ENCODE results near the gene MED15. TPM values are rescaled to one million over a fixed set of nuclear protein-coding genes. Genes with fewer than 3 reads are reported as not detected.
A peak's percentile ranks its signal among the peaks of the same experiment; 100 is the strongest.
"Not testable (repeated sequence)": the region's sequence is repeated elsewhere in the genome, so short reads cannot be mapped to it uniquely, and the experiment has no call there.

The MED15 gene
- total RNA-seq, 1 donor from 2014 or later: 24.2 TPM

- no peak for DNase-seq
Observed at GRCh38 chr22:20585639-20586402, 78.4 kb downstream of the MED15 start.

GRCh38 chr22:20586403-20586745, 79.0 kb downstream of the MED15 start:
- DNase-seq: no peak

- DNase-seq: peak; percentile 85
Observed at GRCh38 chr22:20587206-20587958, 80.0 kb downstream of the MED15 start.

- DNase-seq: no peak
Observed at GRCh38 chr22:20588092-20588842, 80.9 kb downstream of the MED15 start.

GRCh38 chr22:20588843-20589581, 81.6 kb downstream of the MED15 start:
- DNase-seq: no peak

- DNase-seq: no peak
Observed at GRCh38 chr22:20589614-20590476, 82.4 kb downstream of the MED15 start.

- DNase-seq: no peak
Observed at GRCh38 chr22:20590477-20591294, 83.3 kb downstream of the MED15 start.

GRCh38 chr22:20591295-20591645, 83.9 kb downstream of the MED15 start:
- no peak for DNase-seq

- DNase-seq: no peak
Observed at GRCh38 chr22:20591660-20592310, 84.4 kb downstream of the MED15 start.

GRCh38 chr22:20594038-20594437, 86.6 kb downstream of the MED15 start:
- not testable (repeated sequence) for DNase-seq

- not testable (repeated sequence) for DNase-seq
Observed at GRCh38 chr22:20594486-20594885, 87.1 kb downstream of the MED15 start.

GRCh38 chr22:20595461-20595860, 88.1 kb downstream of the MED15 start:
- no peak for DNase-seq

- DNase-seq: no peak
Observed at GRCh38 chr22:20599117-20599516, 91.7 kb downstream of the MED15 start.

GRCh38 chr22:20600137-20600673, 92.8 kb downstream of the MED15 start:
- no peak for DNase-seq

- no peak for DNase-seq
Observed at GRCh38 chr22:20601308-20601707, 93.9 kb downstream of the MED15 start.

- no peak for DNase-seq
Observed at GRCh38 chr22:20602609-20603164, 95.3 kb downstream of the MED15 start.

- no peak for DNase-seq
Observed at GRCh38 chr22:20604092-20604747, 96.8 kb downstream of the MED15 start.

GRCh38 chr22:20604776-20605221, 97.4 kb downstream of the MED15 start:
- DNase-seq: no peak

GRCh38 chr22:20605328-20605727, 97.9 kb downstream of the MED15 start:
- no peak for DNase-seq
